Measurements from ENCODE around the gene SNRNP200. TPM values are rescaled to one million over a fixed set of nuclear protein-coding genes. Genes with fewer than 3 reads are reported as not detected.

SNRNP200 gene
- total RNA-seq, 1 donor from 2014 or later: 104 TPM

DNA sequence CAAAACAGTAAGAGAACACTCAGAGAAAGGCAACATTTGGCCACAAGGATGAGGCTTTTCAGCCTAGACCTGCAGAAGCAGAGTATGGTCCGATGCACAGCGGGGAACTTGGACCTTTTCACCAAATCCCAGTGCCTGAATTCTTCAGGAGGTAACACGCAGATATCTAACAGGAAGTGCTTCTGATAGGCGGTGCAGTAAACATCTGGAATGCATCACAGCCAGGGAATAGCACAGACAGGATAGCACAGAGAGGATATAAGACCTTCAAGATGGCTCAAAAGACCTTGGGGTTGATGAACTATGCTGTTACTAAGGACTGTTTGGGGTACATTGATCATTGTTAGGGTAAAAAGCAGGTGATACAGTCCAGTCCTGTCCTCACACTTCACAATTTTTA is 41.3 kb downstream of the SNRNP200 start:
- peaks cover 2% of the 10 kb centered on the region for H3K36me3 ChIP-seq (ENCODE audit: control insufficient read depth, insufficient read depth, low read length)
- H3K4me3 ChIP-seq (ENCODE audit: low read depth, low read length): peak overlapping the region; percentile 91
- TF ChIP-seq, protein P1, sequence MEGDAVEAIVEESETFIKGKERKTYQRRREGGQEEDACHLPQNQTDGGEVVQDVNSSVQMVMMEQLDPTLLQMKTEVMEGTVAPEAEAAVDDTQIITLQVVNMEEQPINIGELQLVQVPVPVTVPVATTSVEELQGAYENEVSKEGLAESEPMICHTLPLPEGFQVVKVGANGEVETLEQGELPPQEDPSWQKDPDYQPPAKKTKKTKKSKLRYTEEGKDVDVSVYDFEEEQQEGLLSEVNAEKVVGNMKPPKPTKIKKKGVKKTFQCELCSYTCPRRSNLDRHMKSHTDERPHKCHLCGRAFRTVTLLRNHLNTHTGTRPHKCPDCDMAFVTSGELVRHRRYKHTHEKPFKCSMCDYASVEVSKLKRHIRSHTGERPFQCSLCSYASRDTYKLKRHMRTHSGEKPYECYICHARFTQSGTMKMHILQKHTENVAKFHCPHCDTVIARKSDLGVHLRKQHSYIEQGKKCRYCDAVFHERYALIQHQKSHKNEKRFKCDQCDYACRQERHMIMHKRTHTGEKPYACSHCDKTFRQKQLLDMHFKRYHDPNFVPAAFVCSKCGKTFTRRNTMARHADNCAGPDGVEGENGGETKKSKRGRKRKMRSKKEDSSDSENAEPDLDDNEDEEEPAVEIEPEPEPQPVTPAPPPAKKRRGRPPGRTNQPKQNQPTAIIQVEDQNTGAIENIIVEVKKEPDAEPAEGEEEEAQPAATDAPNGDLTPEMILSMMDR (IDR thresholded peaks at IDR 0.05; ENCODE audit: insufficient read depth, low read length, poor library complexity, severe bottlenecking): no peak
- no peaks in the 10 kb centered on the region for H3K27me3 ChIP-seq (ENCODE audit: control insufficient read depth, insufficient read depth, low read length)
- no peak for DNase-seq (ENCODE audit: low read depth)

DNA sequence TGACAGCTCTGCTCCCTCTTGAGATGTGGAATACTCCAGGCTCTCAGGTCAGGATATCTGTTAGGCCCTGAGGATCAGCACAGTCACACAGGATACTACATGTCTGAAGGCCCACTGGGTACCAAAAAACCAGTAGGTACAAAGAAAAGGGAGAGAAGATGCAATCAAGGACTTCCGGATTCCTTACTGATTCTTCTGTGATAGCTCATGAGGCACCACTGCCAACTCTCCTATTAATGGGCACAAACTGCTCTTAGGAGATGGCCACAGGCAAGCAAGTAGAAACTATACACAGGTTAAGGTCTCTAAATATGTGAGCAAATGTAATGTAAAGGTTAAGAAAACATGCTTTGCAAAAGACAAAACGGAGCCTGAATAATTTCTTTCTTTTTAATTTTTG is 43.0 kb downstream of the SNRNP200 start:
- no peak for DNase-seq (ENCODE audit: low read depth)
- H3K27me3 ChIP-seq (ENCODE audit: control insufficient read depth, insufficient read depth, low read length): no peaks in the 10 kb centered on the region
- TF ChIP-seq, protein P1 (IDR thresholded peaks at IDR 0.05; ENCODE audit: insufficient read depth, low read length, poor library complexity, severe bottlenecking): no peak
- no peak overlapping the region for H3K4me3 ChIP-seq (ENCODE audit: low read depth, low read length)
- H3K36me3 ChIP-seq (ENCODE audit: control insufficient read depth, insufficient read depth, low read length): peaks cover 1% of the 10 kb centered on the region

DNA sequence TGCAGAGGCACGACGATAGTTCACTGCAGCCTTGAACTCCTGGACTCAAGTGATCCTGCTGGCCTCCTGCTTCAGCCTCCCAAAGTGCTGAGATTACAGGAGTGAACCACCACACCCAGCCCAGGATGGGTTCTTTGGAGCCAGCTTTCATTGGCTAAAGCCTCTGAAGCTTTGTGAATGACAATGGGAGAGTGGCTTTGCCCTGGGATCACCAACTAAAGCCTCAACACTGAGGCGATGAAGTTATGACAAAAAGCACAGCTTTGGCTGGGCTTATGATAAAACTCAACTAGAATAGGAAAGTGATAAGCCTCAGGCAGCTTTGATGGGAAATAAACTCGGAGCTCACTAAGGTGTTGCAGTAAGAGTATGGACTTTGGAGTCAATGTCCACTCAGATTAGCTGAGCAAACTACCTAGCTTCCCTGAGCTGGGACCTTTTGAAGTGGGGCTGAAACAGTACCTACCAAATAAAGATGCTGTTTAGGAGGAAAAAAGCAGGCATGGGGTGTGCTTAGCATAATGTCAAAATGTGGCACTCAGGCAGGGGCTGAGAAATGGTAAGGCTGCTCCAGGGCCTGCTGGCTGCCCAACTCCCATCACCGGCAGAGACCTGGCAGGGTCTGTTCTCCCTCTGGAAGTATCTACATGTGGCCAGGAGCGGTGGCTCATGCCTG is 43.9 kb downstream of the SNRNP200 start:
- Histone ChIP-seq H3K36me3 (ENCODE audit: control insufficient read depth, insufficient read depth, low read length) (peaks cover 1% of the 10 kb centered on the region), H3K27me3 (ENCODE audit: control insufficient read depth, insufficient read depth, low read length) (no peaks in the 10 kb centered on the region), H3K4me3 (ENCODE audit: low read depth, low read length) (no peak overlapping the region)
- TF ChIP-seq, protein P1 (IDR thresholded peaks at IDR 0.05; ENCODE audit: insufficient read depth, low read length, poor library complexity, severe bottlenecking): no peak
- no peak for DNase-seq (ENCODE audit: low read depth)

DNA sequence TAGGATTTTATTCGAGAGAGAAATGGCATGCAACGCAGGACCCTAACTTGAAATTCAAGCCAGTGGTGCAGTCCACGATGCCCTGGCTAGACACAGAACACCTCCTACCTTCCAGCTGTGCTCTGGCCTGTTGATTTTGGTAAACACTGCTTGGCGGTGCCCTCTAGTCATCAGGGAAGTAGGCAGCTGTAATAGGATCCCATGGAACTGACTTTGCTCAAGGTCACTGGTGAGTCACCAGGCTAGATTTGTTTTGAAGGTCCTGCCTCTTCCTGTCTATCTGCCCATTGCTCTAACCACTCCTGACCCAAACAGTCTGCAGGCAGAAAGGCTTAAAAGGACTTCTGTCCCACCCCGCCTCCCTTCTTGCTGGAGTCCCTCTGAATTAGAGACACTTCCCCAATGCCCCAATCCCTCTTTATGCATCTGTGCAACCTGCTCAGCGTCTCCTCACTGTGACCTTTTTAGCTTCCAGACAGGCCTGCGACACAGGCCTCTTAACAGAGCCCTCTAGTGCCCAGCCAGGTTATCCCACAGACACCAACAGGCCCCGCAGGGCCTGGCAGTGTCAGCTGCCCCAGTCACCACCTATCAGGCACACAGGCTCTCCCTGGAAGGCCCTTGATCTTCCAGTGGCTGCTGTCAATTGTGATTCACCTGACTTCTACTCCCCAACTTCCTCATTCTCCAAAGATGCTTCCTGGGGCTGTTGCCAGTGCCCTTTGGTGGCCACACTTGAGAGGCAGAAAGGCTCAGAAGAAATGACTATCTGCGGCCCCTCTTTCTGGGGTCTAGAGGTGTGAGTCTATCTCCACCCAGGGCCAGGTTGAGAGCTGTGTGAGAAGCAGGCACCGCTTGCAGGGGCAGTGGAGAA is 44.7 kb downstream of the SNRNP200 start:
- no peak overlapping the region for H3K4me3 ChIP-seq (ENCODE audit: low read depth, low read length)
- DNase-seq (ENCODE audit: low read depth): peak; percentile 74
- H3K27me3 ChIP-seq (ENCODE audit: control insufficient read depth, insufficient read depth, low read length): no peaks in the 10 kb centered on the region
- H3K36me3 ChIP-seq (ENCODE audit: control insufficient read depth, insufficient read depth, low read length): peaks cover 1% of the 10 kb centered on the region
- TF ChIP-seq, protein P1 (IDR thresholded peaks at IDR 0.05; ENCODE audit: insufficient read depth, low read length, poor library complexity, severe bottlenecking): peak; percentile 56

DNA sequence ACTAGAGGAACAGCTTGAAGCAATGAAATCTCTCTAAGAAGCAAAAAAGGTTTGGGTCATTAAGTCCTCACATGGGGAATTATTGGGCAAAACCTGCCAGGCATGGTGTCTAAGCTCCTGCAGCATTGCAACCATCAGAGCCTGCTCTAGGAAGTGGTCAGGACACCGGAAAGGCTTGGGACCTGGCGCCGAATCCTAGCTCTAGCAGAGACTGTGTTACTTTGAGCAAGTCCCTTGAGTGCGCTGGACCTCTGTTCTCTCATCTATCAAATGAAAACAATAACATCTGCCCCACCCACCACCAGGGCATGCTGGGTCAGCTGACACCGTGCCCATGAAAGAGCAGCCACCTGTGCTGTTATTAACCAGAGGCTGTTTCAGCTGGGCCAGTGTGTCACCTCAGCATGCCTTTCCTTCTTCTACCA is 45.8 kb downstream of the SNRNP200 start:
- Histone ChIP-seq H3K36me3 (ENCODE audit: control insufficient read depth, insufficient read depth, low read length) (peaks cover 1% of the 10 kb centered on the region), H3K4me3 (ENCODE audit: low read depth, low read length) (no peak overlapping the region), H3K27me3 (ENCODE audit: control insufficient read depth, insufficient read depth, low read length) (no peaks in the 10 kb centered on the region)
- DNase-seq (ENCODE audit: low read depth): no peak
- TF ChIP-seq, protein P1 (IDR thresholded peaks at IDR 0.05; ENCODE audit: insufficient read depth, low read length, poor library complexity, severe bottlenecking): no peak
